GM12872 (cell line): Measurements from ENCODE around the gene SCYL3.

ENCODE experiments used
- CTCF ChIP-seq: IDR thresholded peaks from 3 replicates; pipeline ENCODE4 v1.5.1; 2011; ENCODE audit warnings: low read depth, mild to moderate bottlenecking, low read length, moderate library complexity; ENCODE audit not compliant: insufficient read depth

Gene SCYL3

GRCh38 chr1:169877800-169878491, 15.8 kb downstream of the SCYL3 start:
- no peak for TF ChIP-seq CTCF

- TF ChIP-seq CTCF, result no peak
Observed at GRCh38 chr1:169874229-169874628, 19.5 kb downstream of the SCYL3 start.

- no peak for TF ChIP-seq CTCF
Observed at GRCh38 chr1:169873582-169874199, 20.0 kb downstream of the SCYL3 start.

GRCh38 chr1:169872906-169873305, 20.8 kb downstream of the SCYL3 start:
- no peak for TF ChIP-seq CTCF

- no peak for TF ChIP-seq CTCF
Observed at GRCh38 chr1:169869426-169869825, 24.3 kb downstream of the SCYL3 start.

GRCh38 chr1:169868978-169869377, 24.7 kb downstream of the SCYL3 start:
- no peak for TF ChIP-seq CTCF

- TF ChIP-seq CTCF, result no peak
Observed at GRCh38 chr1:169867012-169867675, 26.6 kb downstream of the SCYL3 start.
